GM12872 (cell line): ENCODE measurements around the gene ARHGEF11.

Source experiments
- CTCF ChIP-seq: IDR thresholded peaks from 3 replicates; pipeline ENCODE4 v1.5.1; 2011; ENCODE audit warnings: low read depth, mild to moderate bottlenecking, low read length, moderate library complexity; ENCODE audit not compliant: insufficient read depth

The ARHGEF11 gene

DNA sequence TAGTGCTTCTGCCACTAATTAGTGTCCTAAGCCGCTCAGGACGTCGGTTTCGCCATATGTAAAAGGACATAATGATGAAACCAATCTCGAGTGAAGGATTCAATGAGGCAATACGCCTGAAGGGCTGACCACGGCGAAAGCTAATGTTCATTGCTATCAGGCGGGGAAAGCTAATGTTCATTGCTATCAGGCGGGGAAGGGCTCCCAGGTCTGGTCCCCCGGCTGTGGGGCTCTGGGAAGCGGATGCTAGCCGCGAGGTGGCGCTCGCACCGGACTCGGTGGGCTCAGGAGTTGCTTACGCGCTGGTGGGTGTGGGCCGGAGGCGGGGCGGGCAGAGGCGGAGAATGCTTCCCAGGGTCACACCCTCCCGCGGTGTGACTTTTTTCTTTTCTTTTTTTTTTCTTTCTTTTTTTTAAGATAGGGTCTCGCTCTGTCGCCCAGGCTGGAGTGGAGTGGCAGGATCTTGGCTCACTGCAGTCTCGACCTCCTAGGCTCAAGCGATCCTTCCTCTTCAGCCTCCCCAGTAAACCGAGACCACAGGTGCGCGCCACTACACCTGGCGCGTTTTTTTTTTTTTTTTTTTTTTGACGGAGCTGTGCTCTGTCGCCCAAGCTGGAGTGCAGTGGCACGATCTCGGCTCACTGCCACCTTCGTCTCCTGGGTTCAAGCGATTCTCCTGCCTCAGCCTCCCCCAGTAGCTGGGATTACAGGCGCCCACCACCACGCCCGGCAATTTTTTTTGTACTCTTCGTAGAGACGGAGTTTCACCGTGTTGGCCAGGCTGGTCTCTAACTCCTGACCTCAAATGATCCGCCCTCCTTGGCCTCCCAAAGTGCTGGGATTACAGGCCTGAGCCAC lies 153.1 kb downstream of the ARHGEF11 start:
- peak; percentile 79 for TF ChIP-seq CTCF

- TF ChIP-seq CTCF = peak; percentile 90
These were observed 155.6 kb downstream of the ARHGEF11 start for GRCh38 chr1:156889802-156890580.

DNA sequence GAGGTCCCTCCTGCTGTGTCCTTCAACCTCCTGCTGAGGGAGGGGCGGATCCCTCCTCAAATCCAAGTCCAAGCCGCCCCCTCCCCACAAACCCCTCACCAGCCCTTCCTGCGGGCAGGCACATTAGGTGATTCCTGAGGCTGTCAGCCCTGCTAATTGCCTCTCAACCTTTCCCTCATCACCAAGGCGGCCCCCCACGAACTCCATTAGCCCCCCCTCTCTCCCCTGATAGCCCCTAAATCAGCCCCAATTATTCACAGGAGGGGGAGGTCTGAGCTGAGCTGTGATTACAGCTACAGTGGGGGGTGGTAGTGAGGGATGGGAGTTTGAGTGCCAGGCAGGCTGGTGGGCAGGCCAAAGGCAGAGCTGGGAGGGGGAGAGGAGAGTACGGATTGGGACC lies 157.8 kb downstream of the ARHGEF11 start:
- no peak for TF ChIP-seq CTCF

DNA sequence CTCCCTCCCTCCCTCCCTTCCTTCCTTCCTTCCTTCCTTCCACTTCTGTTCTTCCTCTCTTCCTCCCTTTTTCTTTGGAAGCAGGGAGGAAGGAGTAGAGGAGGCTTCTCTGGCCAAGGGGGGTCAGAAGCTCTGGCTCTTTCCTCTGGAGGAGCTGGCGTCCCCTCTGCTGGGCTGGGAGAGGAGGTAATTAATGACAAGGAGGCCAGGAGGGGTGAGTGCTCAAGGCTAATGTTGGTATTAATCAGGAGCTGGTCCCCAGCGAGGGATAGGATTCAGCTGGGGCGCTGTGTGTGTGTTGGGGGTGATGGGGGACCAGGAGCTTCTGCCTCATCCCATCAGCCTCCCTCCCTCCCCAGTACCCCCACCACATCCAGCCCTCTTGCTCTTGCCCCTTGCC lies 158.2 kb downstream of the ARHGEF11 start:
- no peak for TF ChIP-seq CTCF

GRCh38 chr1:156886583-156887281 lies 158.8 kb downstream of the ARHGEF11 start:
- no peak for TF ChIP-seq CTCF

DNA sequence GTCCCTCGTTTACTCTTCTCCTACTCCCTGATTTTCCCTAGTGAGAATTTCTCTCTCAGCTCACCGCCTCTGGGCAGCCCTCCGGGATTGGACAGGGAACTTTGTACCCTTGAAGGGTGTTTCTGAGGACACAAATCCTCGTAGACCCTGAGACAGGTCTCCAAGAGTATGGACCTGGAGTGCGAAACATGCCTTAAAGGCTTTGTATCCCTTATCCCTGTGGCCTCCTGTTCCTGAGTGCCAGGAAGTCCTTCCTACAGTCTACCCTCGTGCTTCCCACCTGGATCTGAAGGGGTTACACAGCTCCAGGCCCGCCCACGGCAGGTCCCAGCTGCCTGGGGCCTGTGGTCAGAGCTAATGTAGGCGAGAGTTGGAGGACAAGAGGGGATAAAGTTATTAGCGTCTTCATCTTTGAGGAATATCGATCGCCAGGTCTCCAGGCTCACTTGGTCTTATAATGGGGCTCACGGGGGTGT lies 159.6 kb downstream of the ARHGEF11 start:
- no peak for TF ChIP-seq CTCF

DNA sequence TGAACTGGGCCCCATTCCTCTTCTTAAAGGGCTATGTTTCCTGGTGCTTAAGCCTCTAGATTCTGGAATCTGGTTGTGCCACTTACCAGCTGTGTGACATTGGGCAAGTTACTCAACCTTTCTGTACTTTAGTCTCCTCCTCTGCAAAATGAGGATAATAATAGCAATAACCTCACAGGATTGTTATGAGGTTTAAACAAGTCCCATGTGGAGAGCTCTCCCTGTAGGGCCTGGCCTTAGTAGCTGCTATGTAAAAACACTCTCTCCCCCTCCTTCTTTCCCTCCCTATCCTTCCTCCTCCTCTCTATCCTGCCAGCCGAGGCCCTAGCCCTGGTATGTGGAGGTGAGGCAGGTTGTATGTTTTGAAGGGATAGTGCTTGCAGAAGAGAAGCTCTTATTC lies 160.2 kb downstream of the ARHGEF11 start:
- no peak for TF ChIP-seq CTCF
